Measurements from ENCODE around the gene PLSCR3. TPM values are rescaled to one million over a fixed set of nuclear protein-coding genes. Genes with fewer than 3 reads are reported as not detected.

PLSCR3 gene
- total RNA-seq, 1 donor: 16.8 TPM

DNA sequence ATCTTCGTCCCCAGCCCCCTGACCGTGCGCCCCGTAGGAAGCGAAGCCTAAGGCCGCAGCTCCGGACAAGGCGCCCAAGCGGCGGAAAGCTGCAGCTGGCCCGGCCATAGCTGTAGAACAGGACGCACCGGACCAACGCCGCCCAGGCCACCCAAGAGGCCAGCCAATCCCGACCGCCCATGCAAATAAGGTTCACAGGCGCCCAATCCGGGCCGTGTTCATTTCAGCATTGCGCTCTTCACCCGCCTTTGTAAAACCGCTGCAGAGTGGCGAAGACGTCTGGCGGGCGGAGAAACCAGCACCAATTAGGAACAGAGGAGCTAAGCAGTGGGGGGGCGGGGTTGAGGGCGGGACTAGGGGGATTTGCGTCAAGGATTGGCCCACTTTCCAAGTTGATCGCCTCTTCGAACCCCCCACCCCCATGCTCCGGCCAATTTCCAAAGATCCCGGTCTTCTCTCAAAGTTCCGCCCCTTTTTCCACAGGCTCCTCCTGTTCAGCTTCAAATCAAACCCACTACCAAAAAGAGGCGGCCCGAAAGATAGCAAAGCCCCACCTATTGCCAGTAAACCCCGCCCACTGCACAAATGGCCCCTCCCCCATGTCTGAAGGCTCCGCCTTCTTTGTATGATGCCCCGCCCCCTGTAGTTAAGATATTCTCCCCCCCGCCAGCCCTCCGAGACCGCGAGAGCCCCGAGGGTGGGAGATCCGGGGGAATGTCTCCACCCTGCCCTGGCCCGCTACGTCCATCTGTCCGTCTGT, 9.8 kb upstream of the PLSCR3 start, which contains the start of gene TMEM256:
Gene TMEM256 (minus strand): TSS at position 121 of the 760 bp plus-strand sequence. CDS start 13 bp downstream, at position 108.
- TF ChIP-seq, protein P1, sequence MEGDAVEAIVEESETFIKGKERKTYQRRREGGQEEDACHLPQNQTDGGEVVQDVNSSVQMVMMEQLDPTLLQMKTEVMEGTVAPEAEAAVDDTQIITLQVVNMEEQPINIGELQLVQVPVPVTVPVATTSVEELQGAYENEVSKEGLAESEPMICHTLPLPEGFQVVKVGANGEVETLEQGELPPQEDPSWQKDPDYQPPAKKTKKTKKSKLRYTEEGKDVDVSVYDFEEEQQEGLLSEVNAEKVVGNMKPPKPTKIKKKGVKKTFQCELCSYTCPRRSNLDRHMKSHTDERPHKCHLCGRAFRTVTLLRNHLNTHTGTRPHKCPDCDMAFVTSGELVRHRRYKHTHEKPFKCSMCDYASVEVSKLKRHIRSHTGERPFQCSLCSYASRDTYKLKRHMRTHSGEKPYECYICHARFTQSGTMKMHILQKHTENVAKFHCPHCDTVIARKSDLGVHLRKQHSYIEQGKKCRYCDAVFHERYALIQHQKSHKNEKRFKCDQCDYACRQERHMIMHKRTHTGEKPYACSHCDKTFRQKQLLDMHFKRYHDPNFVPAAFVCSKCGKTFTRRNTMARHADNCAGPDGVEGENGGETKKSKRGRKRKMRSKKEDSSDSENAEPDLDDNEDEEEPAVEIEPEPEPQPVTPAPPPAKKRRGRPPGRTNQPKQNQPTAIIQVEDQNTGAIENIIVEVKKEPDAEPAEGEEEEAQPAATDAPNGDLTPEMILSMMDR (IDR thresholded peaks at IDR 0.05; ENCODE audit: insufficient read depth, low read depth, low read length): no peak
- H3K4me3 ChIP-seq (ENCODE audit: low read depth, low read length): peak within 1 kb of the TSS; percentile 83
- peak; percentile 100 for DNase-seq (ENCODE audit: low read depth)

DNA sequence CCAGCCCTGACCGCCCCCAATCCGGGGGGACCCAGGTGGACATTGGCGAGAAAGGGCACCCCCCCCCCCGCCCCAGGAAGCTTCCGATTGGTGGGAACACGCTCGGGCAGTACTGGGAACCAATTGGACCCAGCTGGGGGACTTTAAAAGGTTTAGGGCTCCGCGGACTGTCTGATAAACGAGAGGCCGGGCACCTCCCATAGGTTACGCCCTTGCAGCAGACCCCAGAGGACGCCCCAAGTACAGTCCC, 9.3 kb upstream of the PLSCR3 start:
- TF ChIP-seq, protein P1 (IDR thresholded peaks at IDR 0.05; ENCODE audit: insufficient read depth, low read depth, low read length): no peak
- no peak for DNase-seq (ENCODE audit: low read depth)
- peak overlapping the region; percentile 75 for H3K4me3 ChIP-seq (ENCODE audit: low read depth, low read length)

DNA sequence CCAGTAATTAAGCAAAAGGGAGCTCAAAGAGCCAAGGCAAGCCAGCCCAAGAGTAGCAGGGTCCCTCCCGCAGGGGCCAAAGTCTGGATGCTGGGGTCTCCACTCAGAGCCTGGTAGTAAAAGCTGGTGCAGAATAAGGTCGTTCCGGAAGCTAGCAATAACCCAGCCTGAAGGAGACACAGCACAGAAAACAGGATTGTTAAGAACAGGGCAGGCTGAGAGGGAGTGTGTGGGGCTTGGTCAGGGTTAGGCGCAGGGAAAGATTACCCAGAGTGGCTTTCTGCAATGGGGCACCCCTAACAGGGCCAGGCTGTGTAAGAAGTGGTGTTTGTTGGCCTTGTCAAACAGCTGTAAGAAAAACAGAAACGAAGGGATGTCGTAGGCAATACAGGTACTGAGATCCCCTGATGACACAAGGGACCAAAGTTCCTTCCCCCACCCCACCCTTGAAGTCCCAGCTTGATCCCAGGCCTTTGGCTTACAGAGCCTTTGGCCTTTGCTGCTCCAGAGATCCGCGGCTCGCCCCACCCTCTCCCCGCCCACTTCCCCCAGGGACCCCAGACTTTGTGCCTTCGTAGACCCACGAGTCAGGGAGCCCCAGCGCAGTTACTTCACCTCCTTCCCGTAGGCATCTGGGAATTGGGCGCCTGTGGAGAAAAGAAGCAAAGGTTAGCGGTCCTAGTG, 8.9 kb upstream of the PLSCR3 start:
- DNase-seq (ENCODE audit: low read depth): no peak

DNA sequence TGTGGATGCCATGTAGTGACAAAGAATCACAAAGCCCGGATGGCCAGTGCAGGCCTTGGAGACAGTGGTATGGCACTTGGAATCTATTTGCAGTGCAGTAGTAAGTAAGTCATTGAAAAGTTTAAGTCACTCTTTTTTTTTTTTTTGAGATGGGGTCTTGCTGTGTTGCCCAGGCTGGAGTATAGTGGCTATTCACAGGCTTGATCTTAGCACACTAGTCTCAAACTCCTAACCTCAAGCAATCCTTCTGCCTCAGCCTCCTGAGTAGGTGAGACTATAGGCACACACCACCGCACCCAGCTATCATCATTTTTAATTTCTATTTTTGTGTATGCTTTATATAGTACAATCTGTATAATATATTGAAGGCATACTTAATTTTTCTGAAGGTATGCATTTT, 4.3 kb upstream of the PLSCR3 start:
- DNase-seq (ENCODE audit: low read depth): no peak
- H3K4me3 ChIP-seq (ENCODE audit: low read depth, low read length): no peak overlapping the region
- TF ChIP-seq, protein P1 (IDR thresholded peaks at IDR 0.05; ENCODE audit: insufficient read depth, low read depth, low read length): no peak

More for the DNA sequence above, 8.9 kb upstream of the PLSCR3 start:
- TF ChIP-seq, protein P1 (IDR thresholded peaks at IDR 0.05; ENCODE audit: insufficient read depth, low read depth, low read length): no peak
- H3K4me3 ChIP-seq (ENCODE audit: low read depth, low read length): peak overlapping the region; percentile 75

DNA sequence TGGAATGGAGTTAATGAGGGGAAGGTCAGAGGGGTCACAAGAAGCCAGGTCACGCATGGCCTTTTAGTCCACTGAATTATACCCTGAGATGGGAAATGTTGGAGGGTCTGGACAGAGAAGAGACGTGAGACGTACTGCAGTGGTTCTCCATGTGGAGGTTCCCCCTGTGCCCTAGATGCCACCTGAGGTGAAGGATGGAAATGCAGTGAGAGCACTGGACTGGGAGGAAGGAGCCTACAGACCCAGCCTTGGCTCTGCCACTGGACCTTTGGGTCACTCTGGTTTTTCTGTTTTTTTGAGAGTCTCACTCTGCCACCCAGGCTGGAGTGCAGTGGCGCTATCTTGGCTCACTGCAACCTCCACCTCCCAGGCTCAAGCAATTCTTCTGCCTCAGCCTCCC, 1.8 kb upstream of the PLSCR3 start:
- no peak overlapping the region for H3K4me3 ChIP-seq (ENCODE audit: low read depth, low read length)
- TF ChIP-seq, protein P1 (IDR thresholded peaks at IDR 0.05; ENCODE audit: insufficient read depth, low read depth, low read length): no peak
- DNase-seq (ENCODE audit: low read depth): no peak

DNA sequence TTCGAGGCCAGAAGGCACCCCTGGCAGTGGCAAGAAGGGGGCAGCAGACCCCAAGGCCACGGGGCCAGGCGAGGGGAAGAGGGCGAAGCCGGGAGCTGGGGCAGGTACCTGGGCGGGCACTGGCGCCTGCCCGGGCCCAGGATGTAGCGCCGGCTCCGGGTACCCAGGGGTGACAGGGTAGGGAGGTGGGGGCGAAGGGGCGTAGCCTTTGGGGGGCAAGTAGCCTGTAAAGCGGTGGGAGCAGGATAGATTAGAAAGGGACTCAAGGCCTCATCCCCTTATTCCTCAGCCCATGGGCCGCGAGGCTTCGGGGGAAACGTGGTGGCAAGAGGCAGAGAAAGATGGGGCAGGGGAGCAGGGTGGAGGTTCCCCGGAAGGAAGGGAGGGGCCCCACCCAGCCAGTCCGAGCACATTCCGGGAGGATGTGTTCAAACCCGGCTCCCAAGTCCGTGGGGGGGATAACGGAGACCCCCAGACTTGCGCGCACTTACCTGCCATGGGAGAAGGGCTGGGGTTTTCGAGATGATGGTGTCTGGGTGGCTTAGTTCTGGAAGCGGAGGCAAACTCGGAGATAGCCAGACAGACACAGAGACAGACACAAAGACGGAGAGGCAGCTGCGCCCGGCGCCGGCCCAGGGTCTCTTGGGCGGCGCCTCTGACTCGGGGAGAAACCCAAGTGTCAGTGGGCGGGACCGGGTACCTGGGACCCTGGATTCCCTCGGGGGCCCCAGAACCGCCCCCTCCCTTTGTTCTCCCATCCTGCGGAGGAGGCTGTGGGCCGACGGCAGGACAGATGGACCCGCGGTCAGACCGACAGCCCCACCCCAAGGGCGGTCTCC, 493 bp downstream of the PLSCR3 start:
- TF ChIP-seq, protein P1 (IDR thresholded peaks at IDR 0.05; ENCODE audit: insufficient read depth, low read depth, low read length): peak; percentile 5
- no peak for DNase-seq (ENCODE audit: low read depth)
- peak overlapping the region; percentile 86 for H3K4me3 ChIP-seq (ENCODE audit: low read depth, low read length)
